ENCODE data around the gene TMEM225B.
"Not testable (repeated sequence)": the region's sequence is repeated elsewhere in the genome, so short reads cannot be mapped to it uniquely, and the experiment has no call there.

Gene TMEM225B

GRCh38 chr7:99597762-99598501 lies at the start of gene TMEM225B:
TMEM225B (plus strand) TSS chr7:99598267; CDS start chr7:99604389, 6,122 bp downstream.
- no peak for FAIRE-seq

- not testable (repeated sequence) for FAIRE-seq
These were observed 48.5 kb upstream of the TMEM225B start for GRCh38 chr7:99549545-99549944.

GRCh38 chr7:99551334-99551733 lies 46.7 kb upstream of the TMEM225B start:
- FAIRE-seq, result no peak

- FAIRE-seq, result peak; percentile 80
These were observed 46.2 kb upstream of the TMEM225B start, which contains the start of gene FAM200A for GRCh38 chr7:99551767-99552463. FAM200A (minus strand) TSS chr7:99552114; CDS start chr7:99548407, 3,707 bp downstream.

GRCh38 chr7:99553039-99553438 lies 45.0 kb upstream of the TMEM225B start:
- no peak for FAIRE-seq

GRCh38 chr7:99554939-99555338 lies 43.1 kb upstream of the TMEM225B start:
- no peak for FAIRE-seq

GRCh38 chr7:99557196-99557607 lies 40.9 kb upstream of the TMEM225B start:
- no peak for FAIRE-seq

- no peak for FAIRE-seq
These were observed 40.1 kb upstream of the TMEM225B start for GRCh38 chr7:99557940-99558305.

- FAIRE-seq, result peak; percentile 17
These were observed 39.5 kb upstream of the TMEM225B start, which contains the start of gene ZNF655 for GRCh38 chr7:99558306-99559174. ZNF655 (plus strand) TSS chr7:99558642; CDS start chr7:99560560, 1,918 bp downstream.

- FAIRE-seq, result no peak
These were observed 38.7 kb upstream of the TMEM225B start for GRCh38 chr7:99559175-99559915.

- FAIRE-seq, result no peak
These were observed 37.0 kb upstream of the TMEM225B start for GRCh38 chr7:99560834-99561736.

GRCh38 chr7:99561737-99562051 lies 36.4 kb upstream of the TMEM225B start:
- FAIRE-seq, result no peak

GRCh38 chr7:99562114-99562784 lies 35.8 kb upstream of the TMEM225B start:
- FAIRE-seq, result no peak

- FAIRE-seq, result no peak
These were observed 35.2 kb upstream of the TMEM225B start for GRCh38 chr7:99562832-99563231.

GRCh38 chr7:99563650-99564049 lies 34.4 kb upstream of the TMEM225B start:
- FAIRE-seq, result no peak

GRCh38 chr7:99568770-99569169 lies 29.3 kb upstream of the TMEM225B start:
- not testable (repeated sequence) for FAIRE-seq

GRCh38 chr7:99571768-99572167 lies 26.3 kb upstream of the TMEM225B start:
- FAIRE-seq, result no peak

- no peak for FAIRE-seq
These were observed 24.8 kb upstream of the TMEM225B start for GRCh38 chr7:99573257-99573656.

- FAIRE-seq, result no peak
These were observed 21.8 kb upstream of the TMEM225B start for GRCh38 chr7:99576251-99576650.

GRCh38 chr7:99579281-99579955 lies 18.6 kb upstream of the TMEM225B start:
- FAIRE-seq, result no peak

All from G401.6 (cell line).